Vagina (tissue), 2 donors: ENCODE results near the gene CDH4. TPM values are rescaled to one million over a fixed set of nuclear protein-coding genes. Genes with fewer than 3 reads are reported as not detected.
"Not testable (repeated sequence)": the region's sequence is repeated elsewhere in the genome, so short reads cannot be mapped to it uniquely, and the experiment has no call there.

ENCODE experiments used
- DNase-seq, 2 donors: peaks; one replicate each; pipeline ENCODE4 v3.0.0-alpha.2; 2017; ENCODE audit errors: extremely low spot score in 2 of 2
- H3K27ac ChIP-seq: fragments of 200-600 bp; sonication (generic); one replicate; pipeline ENCODE4 v1.5.1; 2019
- H3K27me3 ChIP-seq: fragments of 200-600 bp; sonication (generic); one replicate; pipeline ENCODE4 v1.5.1; 2019
- H3K36me3 ChIP-seq, 2 donors: fragments of 200-600 bp; sonication (generic); one replicate each; pipeline ENCODE4 v1.5.1; 2017 to 2019
- H3K4me1 ChIP-seq: fragments of 200-600 bp; sonication (generic); one replicate; pipeline ENCODE4 v1.5.1; 2019
- H3K4me3 ChIP-seq, 2 donors: fragments of 200-600 bp; sonication (generic); 1 replicate in 1 of 2; 2 replicates in 1 of 2; pipeline ENCODE4 v1.5.1; 2016 to 2019
- H3K9me3 ChIP-seq: fragments of 200-600 bp; sonication (generic); one replicate; pipeline ENCODE4 v1.5.1; 2019
- POLR2A ChIP-seq, 2 donors: fragments of 450-650 bp; IDR thresholded peaks; one replicate each; pipeline ENCODE4 v1.6.1; 2017; ENCODE audit warnings: antibody characterized with exemption in 2 of 2, mild to moderate bottlenecking in 2 of 2, moderate library complexity in 2 of 2
- POLR2AphosphoS5 ChIP-seq, 2 donors: sonication (generic); formaldehyde crosslinking; IDR thresholded peaks; one replicate each; pipeline ENCODE4 v1.9.0; 2017; ENCODE audit warnings: antibody characterized with exemption in 2 of 2, mild to moderate bottlenecking in 2 of 2, low read depth in 1 of 2; ENCODE audit not compliant: insufficient read depth in 1 of 2
- intact Hi-C: fragments of 100-400 bp; cut with DNase I; formaldehyde crosslinking; loops from one replicate; pipeline ENCODE4 v1.15.1; 2023
- total RNA-seq: library from RNA; depleted of rRNA; stranded (reverse); fragments of >200 nt; gene quantifications from one replicate; pipeline ENCODE4 v1.2.3, GENCODE V29; 2016
- TF ChIP-seq, protein P1 (sequence below), 3 experiments: fragments of 450-650 bp in 2 of 3; fragments of 200-600 bp in 1 of 3; sonication (generic) in 1 of 3; IDR thresholded peaks; one replicate each; pipeline ENCODE4 v1.5.1; 2017 to 2019; ENCODE audit warnings: antibody characterized with exemption in 3 of 3, mild to moderate bottlenecking in 2 of 3, moderate library complexity in 2 of 3

CDH4 gene
- total RNA-seq, 1 donor from 2014 or later: 0.25 TPM

GRCh38 chr20:61424011-61424627 is 172.1 kb downstream of the CDH4 start:
- H3K27me3 ChIP-seq: no peaks in the 10 kb centered on the region
- no peak overlapping the region for H3K4me3 ChIP-seq
- no peak for DNase-seq
- intact Hi-C loops: no loop called here
- no peak overlapping the region for H3K27ac ChIP-seq
- H3K36me3 ChIP-seq: no peaks in the 10 kb centered on the region
- TF ChIP-seq, protein P1, sequence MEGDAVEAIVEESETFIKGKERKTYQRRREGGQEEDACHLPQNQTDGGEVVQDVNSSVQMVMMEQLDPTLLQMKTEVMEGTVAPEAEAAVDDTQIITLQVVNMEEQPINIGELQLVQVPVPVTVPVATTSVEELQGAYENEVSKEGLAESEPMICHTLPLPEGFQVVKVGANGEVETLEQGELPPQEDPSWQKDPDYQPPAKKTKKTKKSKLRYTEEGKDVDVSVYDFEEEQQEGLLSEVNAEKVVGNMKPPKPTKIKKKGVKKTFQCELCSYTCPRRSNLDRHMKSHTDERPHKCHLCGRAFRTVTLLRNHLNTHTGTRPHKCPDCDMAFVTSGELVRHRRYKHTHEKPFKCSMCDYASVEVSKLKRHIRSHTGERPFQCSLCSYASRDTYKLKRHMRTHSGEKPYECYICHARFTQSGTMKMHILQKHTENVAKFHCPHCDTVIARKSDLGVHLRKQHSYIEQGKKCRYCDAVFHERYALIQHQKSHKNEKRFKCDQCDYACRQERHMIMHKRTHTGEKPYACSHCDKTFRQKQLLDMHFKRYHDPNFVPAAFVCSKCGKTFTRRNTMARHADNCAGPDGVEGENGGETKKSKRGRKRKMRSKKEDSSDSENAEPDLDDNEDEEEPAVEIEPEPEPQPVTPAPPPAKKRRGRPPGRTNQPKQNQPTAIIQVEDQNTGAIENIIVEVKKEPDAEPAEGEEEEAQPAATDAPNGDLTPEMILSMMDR (IDR thresholded peaks at IDR 0.05): no peak
- TF ChIP-seq POLR2A (IDR thresholded peaks at IDR 0.05) (no peak), POLR2AphosphoS5 (IDR thresholded peaks at IDR 0.05; ENCODE audit: insufficient read depth in 1 of 2, low read depth in 1 of 2) (no peak)
- H3K9me3 ChIP-seq: no peaks in the 10 kb centered on the region
- H3K4me1 ChIP-seq: no peaks in the 10 kb centered on the region

DNA sequence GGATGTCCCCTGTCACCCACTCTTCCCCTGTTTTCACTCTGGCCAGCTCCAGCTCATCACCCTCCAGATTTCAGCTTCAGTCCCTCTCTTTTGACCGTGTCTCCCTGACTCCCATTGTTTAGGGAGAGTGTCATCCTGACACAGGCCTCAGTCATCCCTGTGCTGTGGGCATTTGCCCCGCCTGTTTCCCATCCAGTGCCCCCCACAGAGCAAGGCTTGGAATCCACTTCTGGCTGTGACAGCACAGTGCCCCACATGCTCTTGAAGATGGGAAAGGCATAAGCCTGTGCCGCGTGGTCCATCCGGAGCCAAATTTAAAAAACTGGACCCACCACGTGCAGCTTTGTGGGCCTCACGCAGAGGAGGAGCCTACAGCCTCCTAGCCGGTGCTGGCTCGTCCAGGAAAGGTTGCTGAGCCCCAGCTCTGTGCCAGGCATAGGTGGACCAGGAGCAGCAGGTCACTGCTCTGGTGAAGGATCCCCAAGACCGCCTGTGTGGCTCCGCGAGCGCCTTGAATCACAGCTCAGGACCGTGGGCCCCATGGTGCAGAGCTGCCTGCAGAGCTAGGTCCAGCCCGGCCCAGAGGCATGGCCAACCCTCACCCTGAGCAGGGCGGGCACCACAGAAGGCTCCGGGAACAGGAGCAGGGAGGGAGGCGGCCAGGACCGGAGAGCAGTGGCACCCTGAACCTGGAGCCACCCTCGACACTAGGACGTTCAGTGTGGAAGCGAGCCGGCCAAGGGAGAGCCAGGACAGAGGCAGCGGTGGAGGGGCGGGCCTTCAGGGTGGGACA is 172.8 kb downstream of the CDH4 start:
- DNase-seq: no peak
- no peaks in the 10 kb centered on the region for H3K4me1 ChIP-seq
- intact Hi-C loops: no loop called here
- no peak for TF ChIP-seq POLR2AphosphoS5 (IDR thresholded peaks at IDR 0.05; ENCODE audit: insufficient read depth in 1 of 2, low read depth in 1 of 2)
- TF ChIP-seq POLR2A (IDR thresholded peaks at IDR 0.05): no peak
- TF ChIP-seq, protein P1 (IDR thresholded peaks at IDR 0.05): no peak
- H3K27ac ChIP-seq: no peak overlapping the region
- no peak overlapping the region for H3K4me3 ChIP-seq
- no peaks in the 10 kb centered on the region for H3K27me3 ChIP-seq
- H3K36me3 ChIP-seq: no peaks in the 10 kb centered on the region
- H3K9me3 ChIP-seq: no peaks in the 10 kb centered on the region

DNA sequence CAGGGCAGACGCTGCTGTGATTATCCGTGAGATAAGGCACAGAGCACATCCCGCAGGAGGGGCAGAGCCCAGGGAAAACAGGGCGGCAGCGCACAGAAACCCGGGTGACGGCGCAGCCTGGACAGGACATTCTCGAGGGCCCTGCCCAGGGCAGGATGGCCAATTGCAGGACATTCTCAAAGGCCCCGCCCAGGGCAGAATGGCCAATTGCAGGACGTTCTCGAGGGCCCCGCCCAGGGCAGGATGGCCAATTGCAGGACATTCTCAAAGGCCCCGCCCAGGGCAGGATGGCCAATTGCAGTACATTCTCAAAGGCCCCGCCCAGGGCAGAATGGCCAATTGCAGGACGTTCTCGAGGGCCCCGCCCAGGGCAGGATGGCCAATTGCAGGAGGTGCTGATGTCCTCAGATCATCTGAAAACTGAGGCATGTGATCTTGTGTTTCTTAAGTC is 173.5 kb downstream of the CDH4 start:
- H3K36me3 ChIP-seq, H3K27me3 ChIP-seq, intact Hi-C loops, DNase-seq, H3K27ac ChIP-seq, H3K4me3 ChIP-seq, H3K4me1 ChIP-seq, H3K9me3 ChIP-seq: not testable (repeated sequence)

- Histone ChIP-seq H3K4me3 (no peak overlapping the region), H3K9me3 (no peaks in the 10 kb centered on the region), H3K36me3 (no peaks in the 10 kb centered on the region), H3K27me3 (no peaks in the 10 kb centered on the region), H3K4me1 (no peaks in the 10 kb centered on the region), H3K27ac (no peak overlapping the region)
- DNase-seq: no peak
- TF ChIP-seq POLR2A (IDR thresholded peaks at IDR 0.05) (no peak), POLR2AphosphoS5 (IDR thresholded peaks at IDR 0.05; ENCODE audit: insufficient read depth in 1 of 2, low read depth in 1 of 2) (no peak)
- TF ChIP-seq, protein P1 (IDR thresholded peaks at IDR 0.05): no peak
- intact Hi-C loops: no loop called here
These were observed 174.3 kb downstream of the CDH4 start for GRCh38 chr20:61426352-61426751.

DNA sequence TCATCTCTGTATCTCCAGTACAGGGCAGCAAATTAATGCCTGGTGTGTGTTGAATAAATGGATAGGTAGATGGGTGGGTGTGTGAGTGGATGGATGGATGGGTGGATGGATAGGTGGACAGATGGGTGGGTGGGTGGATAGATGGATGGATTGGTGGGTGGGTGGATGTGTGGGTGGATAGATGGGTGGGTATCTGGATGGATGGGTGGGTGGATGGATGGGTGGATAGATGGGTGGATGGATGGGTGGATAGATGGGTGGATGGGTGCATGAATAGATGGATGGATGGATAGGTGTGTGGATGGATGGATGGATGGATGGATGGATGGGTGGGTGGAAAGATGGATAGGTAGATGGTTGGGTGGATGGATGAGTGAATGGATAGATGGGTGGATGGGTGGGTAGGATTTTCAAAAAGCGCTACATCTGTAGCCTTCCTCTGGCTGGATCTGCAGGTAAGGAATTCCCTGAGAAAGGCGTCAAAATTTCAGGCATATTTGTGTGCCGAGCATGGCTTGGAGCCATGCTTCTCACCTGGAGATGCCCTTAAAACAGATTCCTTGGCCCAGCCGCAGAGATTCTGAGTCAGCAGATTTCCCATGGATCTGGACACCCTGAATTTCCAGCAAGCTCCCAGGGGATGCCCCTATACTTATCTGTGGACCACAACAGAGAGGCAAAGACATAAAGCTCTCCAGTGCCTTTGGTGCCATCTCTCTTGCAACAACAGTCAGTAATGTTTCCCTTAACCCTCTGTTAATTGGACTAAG is 177.6 kb downstream of the CDH4 start:
- intact Hi-C loops: no loop called here
- Histone ChIP-seq H3K9me3 (no peaks in the 10 kb centered on the region), H3K27me3 (no peaks in the 10 kb centered on the region), H3K36me3 (no peaks in the 10 kb centered on the region), H3K27ac (no peak overlapping the region), H3K4me3 (no peak overlapping the region), H3K4me1 (no peaks in the 10 kb centered on the region)
- TF ChIP-seq POLR2AphosphoS5 (IDR thresholded peaks at IDR 0.05; ENCODE audit: insufficient read depth in 1 of 2, low read depth in 1 of 2): no peak
- TF ChIP-seq, protein P1 (IDR thresholded peaks at IDR 0.05): no peak
- no peak for DNase-seq
